ENCODE measurements around the gene EFHC1.

The EFHC1 gene

DNA sequence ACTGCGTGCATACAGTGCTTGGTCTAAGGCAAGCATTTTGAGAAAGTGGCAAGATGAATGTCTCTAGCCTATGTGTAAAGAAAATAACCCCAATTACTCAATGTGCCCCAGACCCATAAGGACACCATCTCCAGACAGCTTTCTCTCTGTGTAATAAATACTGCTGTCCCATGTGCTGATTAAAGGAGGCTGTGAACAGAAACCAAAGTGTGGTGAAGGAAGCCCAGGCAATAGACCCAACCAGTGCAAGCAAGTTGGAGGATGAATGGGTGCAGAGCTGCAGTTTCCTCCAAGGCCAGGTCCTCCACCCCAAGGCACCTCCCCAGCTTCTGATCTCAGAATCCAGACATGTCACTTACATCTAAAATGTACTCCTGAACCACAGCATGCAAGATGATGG, 96.1 kb downstream of the EFHC1 start:
- no peak for DNase-seq (ENCODE audit: low read depth in 2 of 2, low spot score in 1 of 2)

DNA sequence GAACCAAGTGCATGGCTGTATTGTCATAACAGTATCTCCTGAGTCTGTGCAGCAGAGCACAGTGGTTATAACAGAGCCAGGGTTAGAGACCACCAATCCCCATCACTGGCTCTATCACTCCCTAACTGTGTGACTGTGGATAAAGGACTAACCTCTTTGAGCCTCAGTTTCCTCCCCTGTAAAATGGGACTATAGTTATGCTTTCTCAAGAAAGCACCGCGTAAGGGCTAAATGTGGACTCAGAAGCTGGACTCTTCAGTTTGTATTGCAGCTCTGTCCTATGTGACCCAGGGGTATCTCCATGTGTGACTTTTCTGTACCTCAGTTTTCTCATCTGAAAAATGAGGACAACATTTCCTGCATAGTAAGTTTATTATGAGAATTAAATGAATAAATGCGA, 96.8 kb downstream of the EFHC1 start:
- no peak for DNase-seq (ENCODE audit: low read depth in 2 of 2, low spot score in 1 of 2)

GRCh38 chr6:52517502-52518278, 97.5 kb downstream of the EFHC1 start:
- no peak for DNase-seq (ENCODE audit: low read depth in 2 of 2, low spot score in 1 of 2)

- DNase-seq (ENCODE audit: low read depth in 2 of 2, low spot score in 1 of 2) = no peak
Observed at GRCh38 chr6:52518279-52518945, 98.3 kb downstream of the EFHC1 start.

DNA sequence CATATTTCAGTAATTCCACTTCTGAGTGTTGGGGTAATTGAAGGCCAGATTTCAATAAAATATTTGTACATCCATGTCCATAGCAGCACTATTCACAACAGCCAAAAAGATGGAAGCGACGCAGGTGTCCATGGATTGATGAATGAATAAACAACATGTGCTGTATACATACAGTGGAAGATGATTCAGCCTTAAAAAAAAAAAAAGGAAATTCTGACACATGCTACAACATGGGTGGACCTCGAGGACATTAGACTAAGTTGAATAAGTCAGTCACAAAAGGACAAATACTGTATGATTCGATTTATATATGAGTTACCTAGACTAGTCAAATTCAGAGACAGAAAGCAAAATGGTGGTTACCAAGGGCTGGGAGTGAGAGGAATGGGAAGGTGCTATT, 99.5 kb downstream of the EFHC1 start:
- DNase-seq (ENCODE audit: low read depth in 2 of 2, low spot score in 1 of 2) = no peak

- no peak for DNase-seq (ENCODE audit: low read depth in 2 of 2, low spot score in 1 of 2)
Observed at GRCh38 chr6:52522151-52522626, 102.0 kb downstream of the EFHC1 start.

GRCh38 chr6:52522655-52523054, 102.5 kb downstream of the EFHC1 start:
- DNase-seq (ENCODE audit: low read depth in 2 of 2, low spot score in 1 of 2) = no peak

DNA sequence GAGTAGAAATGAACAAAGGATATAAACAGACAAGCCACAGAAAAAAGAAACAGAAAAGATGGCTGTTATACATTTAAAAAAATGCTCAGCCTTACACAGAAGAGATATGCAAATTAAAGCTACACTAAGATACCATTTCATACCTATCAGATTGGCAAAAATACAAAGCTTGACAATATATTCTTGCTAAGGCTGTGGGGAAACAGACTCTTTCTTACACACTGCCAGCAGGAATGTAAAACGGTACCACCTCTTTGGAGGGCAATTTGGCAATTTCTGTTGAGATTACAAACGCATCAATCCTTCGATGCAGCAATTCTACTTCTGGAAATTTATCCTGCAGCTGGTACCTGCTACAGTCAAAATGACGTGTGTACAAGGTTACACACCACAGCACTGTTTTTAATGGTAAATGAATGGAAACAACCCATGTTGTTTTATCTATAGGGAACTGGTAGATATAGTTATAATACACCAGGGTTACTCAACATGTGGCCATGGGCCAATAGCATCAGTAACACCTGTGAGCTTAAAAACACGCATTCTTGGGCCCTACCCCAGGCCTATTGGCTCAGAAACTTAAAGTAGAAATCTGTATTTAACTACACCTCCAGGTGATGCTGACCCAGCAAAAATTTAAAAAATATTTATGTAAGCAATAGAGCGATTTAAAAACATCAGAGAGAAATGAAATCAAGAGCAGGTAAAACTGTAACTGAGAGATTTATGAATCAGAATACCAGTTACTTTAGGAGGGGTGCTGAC, 103.4 kb downstream of the EFHC1 start:
- no peak for DNase-seq (ENCODE audit: low read depth in 2 of 2, low spot score in 1 of 2)

GRCh38 chr6:52524918-52525317, 104.8 kb downstream of the EFHC1 start:
- no peak for DNase-seq (ENCODE audit: low read depth in 2 of 2, low spot score in 1 of 2)

DNA sequence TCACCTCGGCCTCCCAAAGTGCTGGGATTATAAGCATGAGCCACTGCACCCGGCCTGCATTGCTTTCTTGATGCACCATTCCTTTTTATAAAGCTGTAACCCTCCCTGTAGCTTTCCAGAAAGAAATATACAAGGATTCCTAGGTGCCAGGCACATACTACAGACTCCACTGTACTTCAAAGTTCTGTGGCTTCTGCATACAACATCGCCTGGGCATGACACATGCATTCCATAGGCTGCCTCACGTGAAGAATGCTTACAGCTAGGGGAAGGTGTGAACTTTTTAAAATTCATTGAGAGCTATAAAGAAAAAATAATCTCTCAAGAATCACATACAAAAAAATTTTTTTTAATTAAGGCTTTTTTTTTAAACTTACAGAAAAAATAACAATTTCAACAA, 106.5 kb downstream of the EFHC1 start:
- DNase-seq (ENCODE audit: low read depth in 2 of 2, low spot score in 1 of 2) = no peak

GRCh38 chr6:52527436-52527835, 107.3 kb downstream of the EFHC1 start:
- DNase-seq (ENCODE audit: low read depth in 2 of 2, low spot score in 1 of 2) = no peak

DNA sequence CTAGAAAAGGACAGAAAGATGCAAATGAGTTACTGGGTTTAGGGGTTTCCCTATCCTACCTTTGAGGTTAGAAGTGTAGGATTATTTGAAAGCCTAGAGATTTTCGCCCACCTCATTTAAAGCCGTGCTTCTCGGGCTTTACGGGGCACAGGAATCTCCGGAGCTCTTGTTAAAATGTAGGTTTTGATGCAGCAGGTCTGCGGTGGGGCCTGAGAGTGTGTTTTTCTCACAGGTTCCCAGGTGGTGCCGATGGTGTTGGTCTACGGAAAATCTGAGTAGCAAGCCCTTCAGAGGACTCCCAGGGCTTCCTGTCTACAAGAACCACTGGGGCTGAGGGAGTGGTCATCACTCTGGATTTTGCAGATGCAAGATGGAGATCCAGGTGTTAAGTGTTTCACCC, 109.2 kb downstream of the EFHC1 start:
- DNase-seq (ENCODE audit: low read depth in 2 of 2, low spot score in 1 of 2) = no peak

DNA sequence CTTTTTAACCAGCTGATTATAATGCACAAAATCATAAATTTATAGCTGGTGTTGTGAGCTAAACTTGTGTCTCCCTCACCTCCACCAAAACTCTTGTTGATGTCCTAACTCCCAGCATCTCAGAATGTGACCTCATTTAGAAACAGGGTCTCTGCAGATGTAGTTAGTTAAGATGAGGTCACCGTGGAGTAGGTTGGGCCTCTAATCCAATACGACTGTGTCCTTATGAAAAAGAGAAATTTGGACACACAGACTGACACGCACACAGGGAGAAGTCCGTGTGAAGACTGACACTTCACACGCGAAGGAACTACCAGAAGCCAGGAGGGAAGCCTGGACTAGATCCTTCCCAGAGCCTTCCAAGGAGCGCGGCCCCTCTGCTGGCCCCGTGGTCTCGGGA, 110.2 kb downstream of the EFHC1 start:
- DNase-seq (ENCODE audit: low read depth in 2 of 2, low spot score in 1 of 2) = no peak

- DNase-seq (ENCODE audit: low read depth in 2 of 2, low spot score in 1 of 2) = no peak
Observed at GRCh38 chr6:52531396-52531795, 111.3 kb downstream of the EFHC1 start.

DNA sequence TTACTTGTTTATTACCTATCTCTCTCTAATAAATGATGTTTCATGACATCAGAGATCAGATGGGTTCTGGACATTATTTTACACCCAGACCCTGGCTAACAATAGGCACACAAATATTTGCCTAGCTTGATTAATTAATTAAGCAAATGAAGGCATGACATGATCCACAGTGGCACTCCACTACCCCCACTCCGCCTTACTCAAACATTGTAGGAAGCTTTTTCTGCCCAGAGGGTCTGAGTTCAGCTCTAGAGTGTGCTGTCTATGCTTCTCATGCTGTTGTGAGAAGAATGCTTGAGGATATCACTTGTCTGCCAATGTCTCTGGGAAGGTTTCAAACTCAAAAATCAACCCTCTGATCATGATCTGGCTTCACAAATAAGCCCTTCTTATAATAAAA, 111.7 kb downstream of the EFHC1 start:
- DNase-seq (ENCODE audit: low read depth in 2 of 2, low spot score in 1 of 2) = no peak

DNA sequence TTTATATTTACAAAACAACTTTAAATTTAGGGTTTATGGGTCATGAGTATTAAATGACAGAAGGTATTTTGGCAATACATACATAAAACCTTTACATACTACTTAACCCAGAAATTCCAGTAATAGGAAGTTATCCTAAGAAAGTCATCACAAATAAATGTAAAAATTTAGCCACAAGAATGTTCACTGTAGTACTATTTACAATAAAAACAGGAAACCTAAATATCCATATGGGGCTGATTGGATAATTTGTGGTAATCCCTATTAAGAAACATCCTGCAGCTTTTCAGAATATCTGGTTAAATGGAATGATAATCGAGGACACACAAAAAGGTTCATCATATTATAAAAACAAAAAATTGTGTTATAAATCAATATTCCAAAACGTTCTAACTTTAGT, 112.3 kb downstream of the EFHC1 start:
- DNase-seq (ENCODE audit: low read depth in 2 of 2, low spot score in 1 of 2) = no peak

- no peak for DNase-seq (ENCODE audit: low read depth in 2 of 2, low spot score in 1 of 2)
Observed at GRCh38 chr6:52533491-52533890, 113.3 kb downstream of the EFHC1 start.

- no peak for DNase-seq (ENCODE audit: low read depth in 2 of 2, low spot score in 1 of 2)
Observed at GRCh38 chr6:52534363-52534762, 114.2 kb downstream of the EFHC1 start.

DNA sequence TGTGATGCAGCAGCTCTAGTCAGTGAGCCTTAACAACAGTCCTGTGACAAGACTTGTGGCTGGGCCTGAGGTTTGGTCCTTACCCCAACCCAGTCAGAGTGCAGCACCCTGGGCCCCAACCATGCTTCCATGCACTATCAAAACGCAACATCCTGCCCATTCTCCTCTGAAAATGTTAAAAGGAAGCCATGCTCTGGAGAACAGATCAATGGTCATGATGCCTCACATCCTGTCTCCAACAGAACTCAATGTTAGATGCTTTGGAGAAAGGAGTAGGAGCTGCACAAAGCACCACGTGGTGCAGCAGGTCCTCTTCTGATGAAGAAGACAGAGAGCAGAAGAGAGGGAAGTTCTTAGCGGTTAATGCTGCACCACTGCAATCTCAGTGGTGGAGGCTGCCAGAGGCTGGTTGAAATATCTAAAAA, 114.8 kb downstream of the EFHC1 start:
- no peak for DNase-seq (ENCODE audit: low read depth in 2 of 2, low spot score in 1 of 2)

GRCh38 chr6:52535711-52536423, 115.7 kb downstream of the EFHC1 start:
- DNase-seq (ENCODE audit: low read depth in 2 of 2, low spot score in 1 of 2) = no peak

- no peak for DNase-seq (ENCODE audit: low read depth in 2 of 2, low spot score in 1 of 2)
Observed at GRCh38 chr6:52536424-52536916, 116.3 kb downstream of the EFHC1 start.

Measured in stimulated activated CD8-positive, alpha-beta memory T cell treated with anti-CD3 and anti-CD28 coated beads, Interleukin-4, amount 100 ng/mL, for 1 hour (primary cell).